ENCODE data around the gene FCSK. TPM values are rescaled to one million over a fixed set of nuclear protein-coding genes. Genes with fewer than 3 reads are reported as not detected.

Gene FCSK
- total and polyA plus RNA-seq, 10 of the 15 experiments (the other 5 are each of a cell fraction or from before 2014, with no cell fraction given), result 0.60 to 17.6 (median 7.4) TPM

GRCh38 chr16:70520612-70521297 lies 66.4 kb downstream of the FCSK start (continued):
- no peak for TF ChIP-seq ZBTB4 (CRISPR knock-in tag; IDR thresholded peaks at IDR 0.05)
- no peak for TF ChIP-seq USF2 (IDR thresholded peaks at IDR 0.05; ENCODE audit: borderline replicate concordance, low read depth, low read length)
- TF ChIP-seq, protein P1, sequence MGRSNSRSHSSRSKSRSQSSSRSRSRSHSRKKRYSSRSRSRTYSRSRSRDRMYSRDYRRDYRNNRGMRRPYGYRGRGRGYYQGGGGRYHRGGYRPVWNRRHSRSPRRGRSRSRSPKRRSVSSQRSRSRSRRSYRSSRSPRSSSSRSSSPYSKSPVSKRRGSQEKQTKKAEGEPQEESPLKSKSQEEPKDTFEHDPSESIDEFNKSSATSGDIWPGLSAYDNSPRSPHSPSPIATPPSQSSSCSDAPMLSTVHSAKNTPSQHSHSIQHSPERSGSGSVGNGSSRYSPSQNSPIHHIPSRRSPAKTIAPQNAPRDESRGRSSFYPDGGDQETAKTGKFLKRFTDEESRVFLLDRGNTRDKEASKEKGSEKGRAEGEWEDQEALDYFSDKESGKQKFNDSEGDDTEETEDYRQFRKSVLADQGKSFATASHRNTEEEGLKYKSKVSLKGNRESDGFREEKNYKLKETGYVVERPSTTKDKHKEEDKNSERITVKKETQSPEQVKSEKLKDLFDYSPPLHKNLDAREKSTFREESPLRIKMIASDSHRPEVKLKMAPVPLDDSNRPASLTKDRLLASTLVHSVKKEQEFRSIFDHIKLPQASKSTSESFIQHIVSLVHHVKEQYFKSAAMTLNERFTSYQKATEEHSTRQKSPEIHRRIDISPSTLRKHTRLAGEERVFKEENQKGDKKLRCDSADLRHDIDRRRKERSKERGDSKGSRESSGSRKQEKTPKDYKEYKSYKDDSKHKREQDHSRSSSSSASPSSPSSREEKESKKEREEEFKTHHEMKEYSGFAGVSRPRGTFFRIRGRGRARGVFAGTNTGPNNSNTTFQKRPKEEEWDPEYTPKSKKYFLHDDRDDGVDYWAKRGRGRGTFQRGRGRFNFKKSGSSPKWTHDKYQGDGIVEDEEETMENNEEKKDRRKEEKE (IDR thresholded peaks at IDR 0.05), result no peak
- TF ChIP-seq GABPA (IDR thresholded peaks at IDR 0.05; ENCODE audit: low read depth), result no peak
- TF ChIP-seq, protein P2, sequence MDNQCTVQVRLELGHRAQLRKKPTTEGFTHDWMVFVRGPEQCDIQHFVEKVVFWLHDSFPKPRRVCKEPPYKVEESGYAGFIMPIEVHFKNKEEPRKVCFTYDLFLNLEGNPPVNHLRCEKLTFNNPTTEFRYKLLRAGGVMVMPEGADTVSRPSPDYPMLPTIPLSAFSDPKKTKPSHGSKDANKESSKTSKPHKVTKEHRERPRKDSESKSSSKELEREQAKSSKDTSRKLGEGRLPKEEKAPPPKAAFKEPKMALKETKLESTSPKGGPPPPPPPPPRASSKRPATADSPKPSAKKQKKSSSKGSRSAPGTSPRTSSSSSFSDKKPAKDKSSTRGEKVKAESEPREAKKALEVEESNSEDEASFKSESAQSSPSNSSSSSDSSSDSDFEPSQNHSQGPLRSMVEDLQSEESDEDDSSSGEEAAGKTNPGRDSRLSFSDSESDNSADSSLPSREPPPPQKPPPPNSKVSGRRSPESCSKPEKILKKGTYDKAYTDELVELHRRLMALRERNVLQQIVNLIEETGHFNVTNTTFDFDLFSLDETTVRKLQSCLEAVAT (IDR thresholded peaks at IDR 0.05), result no peak
- TF ChIP-seq NFYB (IDR thresholded peaks at IDR 0.05; ENCODE audit: insufficient read depth, low read depth, low read length), result no peak
- TF ChIP-seq, protein P3, sequence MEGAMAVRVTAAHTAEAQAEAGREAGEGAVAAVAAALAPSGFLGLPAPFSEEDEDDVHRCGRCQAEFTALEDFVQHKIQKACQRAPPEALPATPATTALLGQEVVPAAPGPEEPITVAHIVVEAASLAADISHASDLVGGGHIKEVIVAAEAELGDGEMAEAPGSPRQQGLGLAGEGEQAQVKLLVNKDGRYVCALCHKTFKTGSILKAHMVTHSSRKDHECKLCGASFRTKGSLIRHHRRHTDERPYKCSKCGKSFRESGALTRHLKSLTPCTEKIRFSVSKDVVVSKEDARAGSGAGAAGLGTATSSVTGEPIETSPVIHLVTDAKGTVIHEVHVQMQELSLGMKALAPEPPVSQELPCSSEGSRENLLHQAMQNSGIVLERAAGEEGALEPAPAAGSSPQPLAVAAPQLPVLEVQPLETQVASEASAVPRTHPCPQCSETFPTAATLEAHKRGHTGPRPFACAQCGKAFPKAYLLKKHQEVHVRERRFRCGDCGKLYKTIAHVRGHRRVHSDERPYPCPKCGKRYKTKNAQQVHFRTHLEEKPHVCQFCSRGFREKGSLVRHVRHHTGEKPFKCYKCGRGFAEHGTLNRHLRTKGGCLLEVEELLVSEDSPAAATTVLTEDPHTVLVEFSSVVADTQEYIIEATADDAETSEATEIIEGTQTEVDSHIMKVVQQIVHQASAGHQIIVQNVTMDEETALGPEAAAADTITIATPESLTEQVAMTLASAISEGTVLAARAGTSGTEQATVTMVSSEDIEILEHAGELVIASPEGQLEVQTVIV (IDR thresholded peaks at IDR 0.05; ENCODE audit: borderline replicate concordance, partially characterized antibody), result no peak
- TF ChIP-seq SPI1 (IDR thresholded peaks at IDR 0.05; ENCODE audit: borderline replicate concordance, insufficient read depth, low read depth, low read length), result no peak
- no peak for TF ChIP-seq ATF3 (IDR thresholded peaks at IDR 0.05; ENCODE audit: borderline replicate concordance, extremely low read depth, low read depth, low read length)
- no peak for TF ChIP-seq RAD51 (IDR thresholded peaks at IDR 0.05)
- no peak for TF ChIP-seq RAD21 (IDR thresholded peaks at IDR 0.05; ENCODE audit: insufficient read depth, low read depth, low read length)
- TF ChIP-seq, protein P4, sequence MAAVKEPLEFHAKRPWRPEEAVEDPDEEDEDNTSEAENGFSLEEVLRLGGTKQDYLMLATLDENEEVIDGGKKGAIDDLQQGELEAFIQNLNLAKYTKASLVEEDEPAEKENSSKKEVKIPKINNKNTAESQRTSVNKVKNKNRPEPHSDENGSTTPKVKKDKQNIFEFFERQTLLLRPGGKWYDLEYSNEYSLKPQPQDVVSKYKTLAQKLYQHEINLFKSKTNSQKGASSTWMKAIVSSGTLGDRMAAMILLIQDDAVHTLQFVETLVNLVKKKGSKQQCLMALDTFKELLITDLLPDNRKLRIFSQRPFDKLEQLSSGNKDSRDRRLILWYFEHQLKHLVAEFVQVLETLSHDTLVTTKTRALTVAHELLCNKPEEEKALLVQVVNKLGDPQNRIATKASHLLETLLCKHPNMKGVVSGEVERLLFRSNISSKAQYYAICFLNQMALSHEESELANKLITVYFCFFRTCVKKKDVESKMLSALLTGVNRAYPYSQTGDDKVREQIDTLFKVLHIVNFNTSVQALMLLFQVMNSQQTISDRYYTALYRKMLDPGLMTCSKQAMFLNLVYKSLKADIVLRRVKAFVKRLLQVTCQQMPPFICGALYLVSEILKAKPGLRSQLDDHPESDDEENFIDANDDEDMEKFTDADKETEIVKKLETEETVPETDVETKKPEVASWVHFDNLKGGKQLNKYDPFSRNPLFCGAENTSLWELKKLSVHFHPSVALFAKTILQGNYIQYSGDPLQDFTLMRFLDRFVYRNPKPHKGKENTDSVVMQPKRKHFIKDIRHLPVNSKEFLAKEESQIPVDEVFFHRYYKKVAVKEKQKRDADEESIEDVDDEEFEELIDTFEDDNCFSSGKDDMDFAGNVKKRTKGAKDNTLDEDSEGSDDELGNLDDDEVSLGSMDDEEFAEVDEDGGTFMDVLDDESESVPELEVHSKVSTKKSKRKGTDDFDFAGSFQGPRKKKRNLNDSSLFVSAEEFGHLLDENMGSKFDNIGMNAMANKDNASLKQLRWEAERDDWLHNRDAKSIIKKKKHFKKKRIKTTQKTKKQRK (IDR thresholded peaks at IDR 0.05; ENCODE audit: low read depth, low read length), result no peak
